ENCODE measurements around the gene IRX1.

Gene IRX1

DNA sequence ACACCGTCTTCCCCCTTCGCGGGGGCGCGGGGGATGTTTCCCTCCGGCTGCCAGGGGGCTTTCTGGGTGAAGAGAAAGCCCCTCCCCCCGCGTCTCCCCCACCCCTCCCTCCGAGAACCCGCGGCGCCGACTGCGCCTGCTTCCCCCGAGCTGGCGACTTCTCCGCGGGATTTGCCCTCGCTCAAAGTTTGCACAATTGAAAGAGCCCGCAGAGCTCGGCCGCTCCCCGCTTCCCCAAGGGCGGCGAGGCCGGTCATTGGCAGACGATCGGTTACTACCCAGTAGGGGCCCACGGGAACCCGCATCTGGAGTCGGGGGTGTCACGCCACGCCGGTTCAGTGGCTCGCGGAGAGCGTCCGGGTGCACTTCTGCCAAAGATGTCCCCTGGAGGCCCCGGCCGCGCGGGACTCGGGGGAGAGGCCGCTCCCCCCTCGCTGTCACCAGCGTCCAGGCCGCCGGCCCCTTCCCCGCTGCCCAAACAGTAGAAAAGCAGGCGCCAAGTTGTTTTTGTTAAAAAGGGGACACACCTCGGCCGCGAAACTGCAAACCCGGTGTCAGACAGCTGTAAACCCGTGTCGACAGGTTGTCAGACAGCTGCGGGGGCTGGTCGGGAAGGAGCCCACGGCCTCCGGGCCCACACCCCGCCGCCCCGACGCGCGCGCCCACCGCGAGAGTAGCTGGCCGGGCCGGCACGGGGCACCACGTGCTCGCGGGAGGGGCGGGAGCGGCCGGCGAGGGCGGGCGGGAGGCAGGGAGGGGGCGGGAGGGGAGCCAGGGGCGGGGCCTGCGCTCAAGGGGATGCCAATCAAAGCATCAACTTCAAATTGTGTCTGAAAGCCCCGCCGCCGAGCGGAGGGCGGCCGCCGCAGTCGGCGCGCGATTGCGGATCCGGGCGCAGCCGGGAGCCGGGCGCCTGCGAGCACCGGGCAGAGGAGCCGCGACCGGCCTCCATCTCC lies at the start of gene IRX1:
TSS of gene IRX1 (plus strand) at position 827 of the 956 bp plus-strand sequence. CDS start 274 bp downstream, outside the sequence.
- DNase-seq (ENCODE audit: low read depth) = peak; percentile 48

- DNase-seq (ENCODE audit: low read depth) = no peak
Observed at GRCh38 chr5:3546028-3546427, 49.6 kb upstream of the IRX1 start.

DNA sequence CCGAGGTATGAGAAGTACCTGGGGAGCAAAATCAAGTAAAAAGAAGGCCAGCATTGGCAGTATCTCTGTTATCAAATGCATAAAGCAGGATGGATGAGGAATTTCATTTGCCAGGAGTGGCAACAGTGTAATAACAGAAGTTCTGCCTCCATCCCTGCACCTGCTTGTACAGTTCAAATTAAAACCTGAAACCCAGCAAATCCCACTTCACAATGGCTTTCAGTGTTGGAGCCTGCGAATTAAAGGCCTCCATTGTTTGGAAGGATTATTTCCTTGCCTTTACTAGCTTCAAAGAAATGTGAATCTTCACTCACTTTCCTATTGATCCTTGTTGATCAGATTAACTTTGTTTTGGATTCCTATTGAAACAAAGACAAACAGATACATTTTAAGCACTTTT lies 31.5 kb upstream of the IRX1 start:
- no peak for DNase-seq (ENCODE audit: low read depth)

DNA sequence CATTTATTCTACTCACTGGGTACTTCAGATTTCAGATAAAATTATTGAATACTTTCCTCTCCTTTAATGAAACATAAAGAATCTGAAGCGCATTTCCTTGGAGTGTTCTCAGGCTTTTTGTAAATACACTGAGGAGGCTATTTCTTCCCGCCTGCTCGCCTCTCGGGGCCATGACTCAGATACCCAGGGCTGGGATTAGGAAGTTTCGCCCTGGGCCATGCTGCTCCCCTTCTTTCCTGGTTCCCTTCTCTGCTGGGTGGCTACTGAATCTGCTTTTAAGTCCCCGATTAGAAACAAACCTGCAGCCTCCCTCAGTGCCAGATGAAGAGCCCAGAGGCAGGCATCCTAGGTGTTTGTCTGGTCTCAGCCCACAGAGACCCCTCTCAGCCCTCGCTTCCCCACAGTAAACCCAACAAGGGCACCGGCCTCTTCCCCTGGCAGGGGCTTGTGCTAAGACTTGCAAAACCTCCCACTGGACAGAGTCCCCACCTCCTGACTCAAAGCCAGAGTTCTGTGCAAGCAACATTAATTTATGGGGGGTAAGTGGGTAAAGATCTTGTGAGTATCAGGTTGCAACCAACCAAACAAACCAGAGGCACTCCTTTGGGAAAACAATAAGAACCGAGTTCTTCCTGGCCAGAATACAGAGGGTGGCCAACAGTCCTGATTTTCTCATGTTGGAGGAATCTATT lies 30.7 kb upstream of the IRX1 start:
- DNase-seq (ENCODE audit: low read depth) = no peak

DNA sequence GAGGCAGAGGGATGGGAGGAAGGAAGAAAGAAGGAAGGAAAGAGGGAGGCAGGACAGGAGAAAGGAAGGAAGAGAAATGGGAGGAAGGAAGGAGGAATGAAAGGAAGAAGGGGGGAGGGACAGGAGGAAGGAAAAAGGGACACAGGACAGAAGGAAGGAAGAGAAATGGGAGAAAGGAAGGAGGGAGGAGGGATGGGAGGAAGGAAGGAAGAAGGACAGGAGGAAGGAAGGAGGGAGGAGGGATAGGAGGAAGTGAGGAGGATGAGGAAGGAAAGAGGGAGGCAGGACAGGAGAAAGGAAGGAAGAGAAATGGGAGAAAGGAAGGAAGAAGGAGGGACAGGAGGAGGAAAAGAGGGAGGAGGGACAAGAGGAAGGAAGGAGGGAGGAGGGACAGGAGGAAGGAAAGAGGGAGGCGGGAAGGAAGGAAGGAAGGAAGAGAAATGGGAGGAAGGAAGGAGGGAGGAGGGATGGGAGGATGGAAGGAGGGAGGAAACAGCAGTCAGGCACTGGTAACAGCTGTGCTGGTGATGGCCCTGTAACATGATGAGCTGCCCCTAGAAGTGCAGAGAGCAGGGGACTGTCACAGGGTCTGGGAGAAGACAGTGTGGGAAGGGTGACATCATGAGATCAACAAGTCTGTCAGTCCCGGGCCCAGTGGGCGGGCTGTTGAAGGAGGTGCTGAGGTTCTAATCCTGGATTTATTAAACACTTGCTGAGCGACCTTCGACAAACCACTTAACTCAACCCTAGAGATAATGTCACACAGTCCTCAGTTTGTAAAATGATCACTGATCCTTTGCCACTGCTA lies 10.7 kb upstream of the IRX1 start:
- DNase-seq (ENCODE audit: low read depth) = no peak

DNA sequence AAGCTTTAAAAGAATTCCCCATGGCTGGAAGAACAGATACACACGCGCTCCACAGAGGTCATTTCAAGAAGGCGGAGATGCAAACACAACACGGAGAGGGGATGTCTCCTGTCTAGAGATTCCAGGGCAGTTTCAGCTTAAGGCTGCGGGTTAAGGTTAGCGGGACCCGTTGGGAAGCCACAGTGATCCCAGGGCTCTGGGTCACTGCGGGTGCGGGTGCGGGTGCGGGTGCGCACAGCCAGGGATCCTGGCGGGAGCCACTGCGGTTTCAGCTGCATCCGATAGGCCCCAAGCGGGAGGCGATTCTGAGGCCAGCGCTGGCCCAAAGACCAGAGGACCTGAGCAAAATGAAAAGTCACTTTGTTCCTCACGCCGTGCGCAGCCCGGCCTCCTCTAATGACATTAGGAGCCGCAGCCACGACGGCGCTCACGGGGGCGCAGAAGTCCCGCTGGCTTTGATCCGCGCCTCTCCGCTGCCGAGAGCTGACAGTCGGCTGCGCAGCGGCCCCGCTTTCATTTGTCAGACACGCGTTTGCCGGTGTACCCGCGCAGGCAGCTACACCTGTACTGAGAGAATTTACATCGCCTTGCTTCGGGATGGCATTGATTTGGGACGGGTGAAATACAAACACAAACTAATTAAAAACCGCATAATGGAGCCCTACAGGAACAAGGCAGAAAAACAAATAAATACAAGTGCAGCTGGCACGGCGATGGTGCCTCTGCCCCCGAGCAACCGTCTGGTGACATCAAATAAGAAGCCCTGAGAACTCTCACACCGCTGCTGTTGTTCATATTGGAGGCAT lies 5.3 kb upstream of the IRX1 start:
- no peak for DNase-seq (ENCODE audit: low read depth)

DNA sequence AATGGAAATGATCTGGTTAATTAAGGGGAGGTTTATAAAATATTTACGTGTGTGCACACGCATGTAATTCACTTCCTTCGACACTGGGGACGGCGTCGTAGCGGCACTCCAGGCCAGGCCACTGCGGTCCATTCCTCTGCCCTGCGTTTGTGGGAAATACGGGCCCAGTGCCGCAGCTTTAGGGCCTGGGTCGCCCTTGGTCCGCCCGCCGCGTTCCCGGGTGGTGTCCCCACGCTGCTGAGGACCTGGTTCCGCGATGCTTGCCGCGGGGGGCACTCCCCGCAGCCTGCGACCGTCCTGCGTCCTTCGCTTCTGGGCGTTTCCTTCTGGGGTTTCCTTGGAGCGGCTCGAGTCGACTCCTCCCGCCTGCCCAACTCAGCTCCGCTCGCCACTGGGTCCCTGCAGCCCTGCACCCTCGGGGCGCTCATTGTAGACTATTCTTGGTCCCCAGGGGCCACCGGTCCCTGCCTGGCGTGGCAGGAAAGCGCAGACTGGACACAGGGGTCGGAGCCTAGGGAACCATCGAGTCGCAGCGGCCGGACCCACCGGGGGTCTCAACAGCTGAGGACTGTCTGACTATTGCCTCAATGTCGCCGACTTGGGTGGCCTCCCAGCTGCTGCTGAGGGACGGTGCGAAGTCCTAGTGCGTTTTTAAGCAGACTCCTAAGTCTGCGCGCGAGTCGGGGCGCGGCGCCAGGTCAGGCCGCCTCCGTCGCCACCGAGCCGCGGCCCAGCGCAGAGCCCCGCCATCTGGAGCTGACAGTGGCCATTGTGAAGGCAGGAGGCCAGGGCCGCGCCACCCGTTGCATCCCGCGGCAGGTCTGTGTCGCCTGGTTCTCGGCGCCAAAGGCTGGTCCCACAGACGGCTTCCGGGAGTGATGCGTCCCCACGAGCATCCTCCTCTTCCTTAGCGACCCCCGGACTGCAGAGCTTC lies 4.4 kb upstream of the IRX1 start:
- no peak for DNase-seq (ENCODE audit: low read depth)

DNA sequence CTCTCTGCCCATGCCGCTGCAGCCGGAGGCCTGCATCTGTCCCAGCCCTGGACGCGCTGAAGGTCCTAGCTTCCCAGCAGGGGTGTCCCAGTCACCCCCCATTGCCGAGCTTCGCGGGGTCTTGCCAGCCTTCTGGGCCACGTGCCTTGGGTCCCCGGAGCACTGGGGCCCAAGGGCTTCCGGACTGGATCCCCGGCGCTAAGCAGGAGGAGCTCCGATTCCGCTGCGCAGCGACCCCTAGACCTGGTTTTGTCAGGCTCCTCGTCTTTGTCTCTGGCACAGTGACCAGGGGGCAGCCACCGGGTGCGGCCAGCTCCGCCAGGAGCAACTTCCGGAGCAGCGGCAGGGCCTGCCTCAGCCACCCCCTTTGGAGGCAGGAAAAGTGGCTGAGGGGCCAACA lies 3.3 kb upstream of the IRX1 start:
- DNase-seq (ENCODE audit: low read depth) = no peak

GRCh38 chr5:3593771-3594509 lies 1.7 kb upstream of the IRX1 start:
- no peak for DNase-seq (ENCODE audit: low read depth)

GRCh38 chr5:3594510-3595005 lies 1.1 kb upstream of the IRX1 start:
- no peak for DNase-seq (ENCODE audit: low read depth)

GRCh38 chr5:3596261-3596825 lies 711 bp downstream of the IRX1 start:
- DNase-seq (ENCODE audit: low read depth) = peak; percentile 59

- no peak for DNase-seq (ENCODE audit: low read depth)
Observed at GRCh38 chr5:3596857-3597166, 1.2 kb downstream of the IRX1 start.

DNA sequence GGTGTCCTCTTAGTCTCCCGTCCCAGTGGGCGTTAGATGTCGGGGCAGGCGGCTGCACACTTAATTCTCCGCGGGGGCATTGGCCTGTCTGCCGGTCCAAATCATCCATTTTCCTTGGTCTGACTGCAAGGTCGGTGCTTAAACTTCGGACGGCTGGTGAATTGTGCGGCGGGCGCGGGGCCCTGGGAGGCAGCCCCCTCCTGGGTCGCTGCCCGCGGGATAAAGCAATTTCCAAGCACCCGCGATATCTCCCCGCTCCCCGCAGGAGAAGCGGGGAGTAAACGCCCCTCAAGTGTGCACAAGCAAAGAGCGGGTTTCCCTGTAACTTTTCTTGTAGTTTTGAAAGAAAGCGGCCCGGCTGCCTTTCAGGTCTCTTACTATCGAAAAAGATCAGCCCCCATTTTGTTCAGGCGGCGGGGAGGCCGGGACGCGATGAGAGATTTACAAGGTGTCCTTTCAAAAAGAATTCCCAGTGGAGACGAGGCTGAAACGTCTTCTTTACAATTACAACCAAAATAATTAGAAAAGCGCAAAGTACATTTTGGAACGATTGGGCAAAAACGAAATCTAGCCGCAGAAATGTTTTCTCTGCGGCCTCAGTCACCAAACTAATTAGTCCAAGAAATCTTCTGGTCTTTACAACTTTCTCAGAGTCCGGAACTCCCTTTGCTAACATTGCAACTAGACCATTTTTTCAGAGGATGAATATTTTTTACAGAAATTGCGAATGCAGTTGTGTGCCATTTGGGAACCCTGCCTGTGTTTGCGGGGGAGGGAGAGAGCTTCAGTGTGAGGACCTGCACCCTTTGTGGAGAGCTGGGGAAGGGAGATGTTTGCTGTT lies 1.8 kb downstream of the IRX1 start:
- no peak for DNase-seq (ENCODE audit: low read depth)

DNA sequence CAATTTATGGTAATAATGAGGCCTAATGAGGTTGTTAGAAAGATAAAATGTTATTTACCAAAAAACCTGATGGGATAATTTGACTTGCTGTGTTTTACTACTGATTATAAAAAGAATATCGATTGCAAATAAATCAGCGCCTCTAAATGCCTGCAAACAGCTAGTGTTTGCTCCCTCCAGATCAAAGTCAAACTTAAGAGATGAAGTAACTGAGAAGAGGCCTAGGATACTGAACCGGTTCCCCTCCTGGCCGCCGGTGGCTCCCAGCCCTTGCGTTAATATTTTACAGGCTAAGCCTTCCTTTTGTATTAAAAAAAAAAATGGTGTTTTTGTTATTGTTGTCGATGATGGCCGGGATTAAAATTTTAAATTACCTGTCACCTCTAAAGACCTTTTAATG lies 2.6 kb downstream of the IRX1 start:
- DNase-seq (ENCODE audit: low read depth) = no peak

GRCh38 chr5:3598769-3599211 lies 3.2 kb downstream of the IRX1 start:
- no peak for DNase-seq (ENCODE audit: low read depth)

DNA sequence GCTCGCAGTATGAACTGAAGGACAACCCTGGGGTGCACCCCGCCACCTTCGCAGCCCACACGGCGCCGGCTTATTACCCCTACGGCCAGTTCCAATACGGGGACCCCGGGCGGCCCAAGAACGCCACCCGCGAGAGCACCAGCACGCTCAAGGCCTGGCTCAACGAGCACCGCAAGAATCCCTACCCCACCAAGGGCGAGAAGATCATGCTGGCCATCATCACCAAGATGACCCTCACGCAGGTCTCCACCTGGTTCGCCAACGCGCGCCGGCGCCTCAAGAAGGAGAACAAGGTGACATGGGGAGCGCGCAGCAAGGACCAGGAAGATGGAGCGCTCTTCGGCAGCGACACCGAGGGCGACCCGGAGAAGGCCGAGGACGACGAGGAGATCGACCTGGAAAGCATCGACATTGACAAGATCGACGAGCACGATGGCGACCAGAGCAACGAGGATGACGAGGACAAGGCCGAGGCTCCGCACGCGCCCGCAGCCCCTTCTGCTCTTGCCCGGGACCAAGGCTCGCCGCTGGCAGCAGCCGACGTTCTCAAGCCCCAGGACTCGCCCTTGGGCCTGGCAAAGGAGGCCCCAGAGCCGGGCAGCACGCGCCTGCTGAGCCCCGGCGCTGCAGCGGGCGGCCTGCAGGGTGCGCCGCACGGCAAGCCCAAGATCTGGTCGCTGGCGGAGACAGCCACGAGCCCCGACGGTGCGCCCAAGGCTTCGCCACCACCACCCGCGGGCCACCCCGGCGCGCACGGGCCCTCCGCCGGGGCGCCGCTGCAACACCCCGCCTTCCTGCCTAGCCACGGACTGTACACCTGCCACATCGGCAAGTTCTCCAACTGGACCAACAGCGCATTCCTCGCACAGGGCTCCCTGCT lies 3.8 kb downstream of the IRX1 start:
- no peak for DNase-seq (ENCODE audit: low read depth)
